Immature natural killer cell (primary cell): ENCODE data around the gene ALG1L2. TPM values are rescaled to one million over a fixed set of nuclear protein-coding genes. Genes with fewer than 3 reads are reported as not detected.
A peak's percentile ranks its signal among the peaks of the same experiment; 100 is the strongest.
"Not testable (repeated sequence)": the region's sequence is repeated elsewhere in the genome, so short reads cannot be mapped to it uniquely, and the experiment has no call there.

Source experiments
- DNase-seq, 3 donors: peaks; one replicate each; pipeline ENCODE4 v3.0.0; 2022; ENCODE audit warnings: mixed read lengths in 1 of 3
- H3K27ac Mint-ChIP-seq, 6 donors: one replicate each; pipeline ENCODE4 v1.8.0; 2020; ENCODE audit warnings: mixed read lengths in 6 of 6, mild to moderate bottlenecking in 5 of 6, inconsistent platforms in 4 of 6, moderate library complexity in 3 of 6
- H3K27me3 Mint-ChIP-seq, 3 donors: one replicate each; pipeline ENCODE4 v1.8.0; 2020 to 2021; ENCODE audit warnings: low read depth in 3 of 3, mild to moderate bottlenecking in 3 of 3, mixed read lengths in 3 of 3, moderate library complexity in 3 of 3, inconsistent platforms in 1 of 3
- H3K36me3 Mint-ChIP-seq, 3 donors: one replicate each; pipeline ENCODE4 v1.8.0; 2020; ENCODE audit warnings: mixed read lengths in 3 of 3, inconsistent platforms in 2 of 3, mild to moderate bottlenecking in 2 of 3
- H3K4me1 Mint-ChIP-seq, 2 donors: one replicate each; pipeline ENCODE4 v1.8.0; 2020; ENCODE audit warnings: inconsistent platforms in 2 of 2, mild to moderate bottlenecking in 2 of 2, mixed read lengths in 2 of 2, moderate library complexity in 1 of 2
- H3K4me3 Mint-ChIP-seq, 5 donors: one replicate each; pipeline ENCODE4 v1.8.0; 2020; ENCODE audit warnings: mild to moderate bottlenecking in 5 of 5, mixed read lengths in 5 of 5, inconsistent platforms in 3 of 5, moderate library complexity in 3 of 5
- H3K9me3 Mint-ChIP-seq, 6 donors: one replicate each; pipeline ENCODE4 v1.8.0; 2020; ENCODE audit warnings: mild to moderate bottlenecking in 6 of 6, mixed read lengths in 6 of 6, inconsistent platforms in 4 of 6, moderate library complexity in 3 of 6
- polyA plus RNA-seq, 3 donors: library from polyadenylated mRNA; unstranded; fragments of 300-500 nt; fragmentation: Illumina TruSeq; gene quantifications; one replicate each; pipeline ENCODE4 v1.2.3, GENCODE V29; 2021

The ALG1L2 gene
- polyA plus RNA-seq, 3 donors from 2014 or later, result 0.83 TPM; not detected in 2

GRCh38 chr3:130102545-130102944 is 20.9 kb downstream of the ALG1L2 start:
- H3K4me1 Mint-ChIP-seq, result peaks cover 8 to 12% of the 10 kb centered on the region in 2 donors
- DNase-seq, H3K36me3 Mint-ChIP-seq, H3K4me3 Mint-ChIP-seq, H3K9me3 Mint-ChIP-seq, H3K27ac Mint-ChIP-seq, H3K27me3 Mint-ChIP-seq: not testable (repeated sequence)

GRCh38 chr3:130104191-130104590 is 22.6 kb downstream of the ALG1L2 start:
- not testable (repeated sequence) for H3K27me3 Mint-ChIP-seq, H3K27ac Mint-ChIP-seq, DNase-seq

GRCh38 chr3:130107333-130107995 is 25.8 kb downstream of the ALG1L2 start:
- H3K4me3 Mint-ChIP-seq, H3K36me3 Mint-ChIP-seq, H3K27me3 Mint-ChIP-seq, DNase-seq, H3K9me3 Mint-ChIP-seq: not testable (repeated sequence)
- peaks cover 8 to 14% of the 10 kb centered on the region in 2 donors for H3K4me1 Mint-ChIP-seq
- peak overlapping the region in 1 of 6 donors; percentile 50 for H3K27ac Mint-ChIP-seq

More at GRCh38 chr3:130104191-130104590, 22.6 kb downstream of the ALG1L2 start:
- H3K4me3 Mint-ChIP-seq, H3K36me3 Mint-ChIP-seq, H3K4me1 Mint-ChIP-seq, H3K9me3 Mint-ChIP-seq: not testable (repeated sequence)

GRCh38 chr3:130108836-130109585 is 27.4 kb downstream of the ALG1L2 start:
- H3K27me3 Mint-ChIP-seq, DNase-seq, H3K9me3 Mint-ChIP-seq, H3K4me3 Mint-ChIP-seq, H3K36me3 Mint-ChIP-seq, H3K27ac Mint-ChIP-seq: not testable (repeated sequence)
- peaks cover 13 to 20% of the 10 kb centered on the region in 2 donors for H3K4me1 Mint-ChIP-seq

- Mint-ChIP-seq H3K4me3 (peak overlapping the region; percentile 94 to 98 (median 98)), H3K27ac (peak overlapping the region; percentile 71 to 100 (median 96)), H3K4me1 (peaks cover 13 to 20% of the 10 kb centered on the region in 2 donors)
- not testable (repeated sequence) for H3K9me3 Mint-ChIP-seq, H3K36me3 Mint-ChIP-seq, DNase-seq, H3K27me3 Mint-ChIP-seq
Measured at GRCh38 chr3:130110386-130111169, 28.9 kb downstream of the ALG1L2 start.

- Mint-ChIP-seq H3K27ac (peak overlapping the region; percentile 94 to 100 (median 99)), H3K36me3 (no peaks in the 10 kb centered on the region), H3K9me3 (no peaks in the 10 kb centered on the region), H3K27me3 (peaks cover 0 to 5% (median 1%) of the 10 kb centered on the region in 3 donors), H3K4me3 (peak overlapping the region; percentile 94 to 98 (median 98)), H3K4me1 (peaks cover 13 to 20% of the 10 kb centered on the region in 2 donors)
- peak; percentile 98 for DNase-seq
Measured at GRCh38 chr3:130111185-130111864, 29.7 kb downstream of the ALG1L2 start.

GRCh38 chr3:130111865-130112747 is 30.5 kb downstream of the ALG1L2 start:
- not testable (repeated sequence) for H3K27me3 Mint-ChIP-seq, H3K9me3 Mint-ChIP-seq, H3K36me3 Mint-ChIP-seq
- DNase-seq, result peak; percentile 99
- Mint-ChIP-seq H3K27ac (peak overlapping the region; percentile 94 to 100 (median 99)), H3K4me3 (peak overlapping the region; percentile 94 to 98 (median 98)), H3K4me1 (peaks cover 13 to 20% of the 10 kb centered on the region in 2 donors)

- not testable (repeated sequence) for H3K9me3 Mint-ChIP-seq, DNase-seq, H3K27me3 Mint-ChIP-seq, H3K36me3 Mint-ChIP-seq
- peak overlapping the region; percentile 94 to 98 (median 98) for H3K4me3 Mint-ChIP-seq
- peak overlapping the region; percentile 22 to 100 (median 96) for H3K27ac Mint-ChIP-seq
- H3K4me1 Mint-ChIP-seq, result peaks cover 13 to 20% of the 10 kb centered on the region in 2 donors
Measured at GRCh38 chr3:130112748-130113073, 31.1 kb downstream of the ALG1L2 start.

GRCh38 chr3:130115400-130115799 is 33.8 kb downstream of the ALG1L2 start:
- DNase-seq, H3K27ac Mint-ChIP-seq, H3K27me3 Mint-ChIP-seq, H3K9me3 Mint-ChIP-seq, H3K36me3 Mint-ChIP-seq, H3K4me3 Mint-ChIP-seq: not testable (repeated sequence)
- peaks cover 13 to 19% of the 10 kb centered on the region in 2 donors for H3K4me1 Mint-ChIP-seq

GRCh38 chr3:130117933-130118332 is 36.3 kb downstream of the ALG1L2 start:
- no peak overlapping the region for H3K27ac Mint-ChIP-seq
- DNase-seq, result no peak
- no peaks in the 10 kb centered on the region for H3K36me3 Mint-ChIP-seq
- H3K4me3 Mint-ChIP-seq, result no peak overlapping the region
- peaks cover 0 to 3% (median 3%) of the 10 kb centered on the region in 3 donors for H3K27me3 Mint-ChIP-seq
- no peaks in the 10 kb centered on the region for H3K9me3 Mint-ChIP-seq
- peaks cover 0 to 1% of the 10 kb centered on the region in 2 donors for H3K4me1 Mint-ChIP-seq

- not testable (repeated sequence) for H3K9me3 Mint-ChIP-seq, DNase-seq, H3K4me3 Mint-ChIP-seq, H3K36me3 Mint-ChIP-seq, H3K27me3 Mint-ChIP-seq, H3K4me1 Mint-ChIP-seq, H3K27ac Mint-ChIP-seq
Measured at GRCh38 chr3:130119824-130120223, 38.2 kb downstream of the ALG1L2 start.

- H3K9me3 Mint-ChIP-seq, H3K27me3 Mint-ChIP-seq, H3K27ac Mint-ChIP-seq: not testable (repeated sequence)
Measured at GRCh38 chr3:130120291-130120690, 38.7 kb downstream of the ALG1L2 start.

More at GRCh38 chr3:130120291-130120690, 38.7 kb downstream of the ALG1L2 start:
- not testable (repeated sequence) for H3K4me3 Mint-ChIP-seq, H3K36me3 Mint-ChIP-seq, H3K4me1 Mint-ChIP-seq, DNase-seq
